C4-2B (cell line): ENCODE data around the gene TK2.

ENCODE experiments used
- H3K27ac ChIP-seq: fragments of 450-650 bp; 2 replicates; pipeline ENCODE4 v1.5.1; 2017
- ZFX ChIP-seq: fragments of 450-650 bp; IDR thresholded peaks from 2 replicates; pipeline ENCODE4 v1.6.1; 2017
- TF ChIP-seq, protein P1 (sequence below): fragments of 450-650 bp; conservative IDR thresholded peaks from 2 replicates; pipeline ENCODE4 v1.5.1; 2017; ENCODE audit warnings: mild to moderate bottlenecking

TK2 gene

DNA sequence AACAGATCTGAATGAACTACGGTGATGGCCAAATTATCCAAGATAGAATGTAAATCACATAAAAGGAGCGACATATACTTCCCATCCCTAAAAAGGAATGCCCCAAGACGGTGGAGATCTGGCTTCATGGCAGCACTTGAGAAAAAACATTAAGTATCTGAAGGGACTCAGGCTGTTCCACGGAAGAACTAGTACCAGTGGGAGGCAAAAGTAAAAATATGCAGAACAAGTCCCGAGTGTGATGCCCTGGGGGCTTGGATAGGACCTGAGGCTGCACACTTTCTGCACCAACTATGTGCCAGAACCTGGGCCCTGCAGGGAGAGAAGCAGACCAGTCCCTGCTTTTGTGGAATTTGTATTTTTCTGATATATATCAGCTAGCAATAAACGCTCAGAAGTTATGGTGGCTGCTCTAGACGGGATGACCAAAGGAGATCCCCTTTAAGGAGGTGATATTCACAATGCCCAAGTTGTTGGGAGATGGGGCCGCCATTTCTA lies 1.9 kb upstream of the TK2 start:
- H3K27ac ChIP-seq, result peak overlapping the region; percentile 83
- TF ChIP-seq, protein P1, sequence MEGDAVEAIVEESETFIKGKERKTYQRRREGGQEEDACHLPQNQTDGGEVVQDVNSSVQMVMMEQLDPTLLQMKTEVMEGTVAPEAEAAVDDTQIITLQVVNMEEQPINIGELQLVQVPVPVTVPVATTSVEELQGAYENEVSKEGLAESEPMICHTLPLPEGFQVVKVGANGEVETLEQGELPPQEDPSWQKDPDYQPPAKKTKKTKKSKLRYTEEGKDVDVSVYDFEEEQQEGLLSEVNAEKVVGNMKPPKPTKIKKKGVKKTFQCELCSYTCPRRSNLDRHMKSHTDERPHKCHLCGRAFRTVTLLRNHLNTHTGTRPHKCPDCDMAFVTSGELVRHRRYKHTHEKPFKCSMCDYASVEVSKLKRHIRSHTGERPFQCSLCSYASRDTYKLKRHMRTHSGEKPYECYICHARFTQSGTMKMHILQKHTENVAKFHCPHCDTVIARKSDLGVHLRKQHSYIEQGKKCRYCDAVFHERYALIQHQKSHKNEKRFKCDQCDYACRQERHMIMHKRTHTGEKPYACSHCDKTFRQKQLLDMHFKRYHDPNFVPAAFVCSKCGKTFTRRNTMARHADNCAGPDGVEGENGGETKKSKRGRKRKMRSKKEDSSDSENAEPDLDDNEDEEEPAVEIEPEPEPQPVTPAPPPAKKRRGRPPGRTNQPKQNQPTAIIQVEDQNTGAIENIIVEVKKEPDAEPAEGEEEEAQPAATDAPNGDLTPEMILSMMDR, result no peak
- TF ChIP-seq ZFX, result no peak

DNA sequence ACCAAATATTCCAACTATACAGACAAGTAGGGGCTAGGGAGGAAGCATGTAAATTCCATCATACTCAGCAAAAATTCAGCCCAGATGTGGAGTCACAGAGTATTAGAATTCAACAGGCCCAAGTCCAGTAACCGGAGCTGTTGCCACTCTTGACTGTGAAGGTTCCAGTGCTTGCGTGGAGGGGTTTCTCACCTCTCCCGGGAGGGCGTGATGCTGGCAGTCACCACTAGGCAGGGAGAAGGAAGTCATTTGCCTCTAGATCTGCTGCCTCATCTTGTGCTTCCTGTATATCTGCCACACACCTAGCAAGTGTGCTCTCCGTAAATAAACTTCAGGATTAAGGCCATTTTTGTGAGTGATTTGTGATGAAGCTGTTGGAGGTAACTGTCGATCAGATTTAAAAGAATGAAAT lies 1.4 kb upstream of the TK2 start:
- TF ChIP-seq ZFX, result no peak
- TF ChIP-seq, protein P1, result peak; percentile 29
- H3K27ac ChIP-seq, result peak overlapping the region; percentile 83

DNA sequence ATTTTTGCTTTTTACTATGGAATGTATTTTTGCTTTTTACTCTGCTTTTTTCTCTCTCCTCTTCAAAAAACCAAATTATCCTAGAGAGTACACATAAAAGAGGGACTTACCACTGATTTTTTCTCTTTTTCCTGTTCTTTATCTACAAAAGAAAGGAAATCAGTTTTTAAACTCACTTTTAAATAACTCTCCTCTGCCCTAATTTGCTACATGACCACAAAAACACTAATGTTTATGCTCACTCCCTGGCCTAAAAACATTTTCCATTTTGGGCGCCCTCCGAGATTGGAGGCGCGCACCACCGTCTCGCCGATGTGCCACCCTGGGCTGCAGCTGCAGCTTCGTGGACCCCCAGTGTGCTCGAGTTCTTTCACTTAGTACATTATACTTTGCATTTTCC lies 1.1 kb downstream of the TK2 start:
- TF ChIP-seq, protein P1, result no peak
- TF ChIP-seq ZFX, result no peak
- peak overlapping the region; percentile 73; the same call in 1 of the 2 replicates for H3K27ac ChIP-seq

DNA sequence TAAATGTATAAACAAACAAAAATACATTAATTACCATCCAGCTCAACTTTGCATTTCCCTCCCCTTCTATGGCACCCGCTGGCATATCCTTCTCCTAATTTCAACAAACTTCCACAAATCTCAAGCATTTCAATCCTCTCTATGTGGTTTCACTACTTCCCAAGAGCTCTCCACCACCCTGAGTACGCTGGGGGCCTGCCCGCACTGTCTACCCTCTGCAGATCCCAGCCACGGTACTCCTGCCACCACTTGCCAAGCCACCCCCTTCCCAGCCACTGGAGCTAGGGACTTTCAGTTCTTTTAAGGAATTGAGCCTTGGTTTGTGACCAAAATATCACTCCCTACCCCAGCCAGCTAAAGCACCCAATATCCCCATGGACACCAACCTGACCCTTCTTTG lies 1.9 kb downstream of the TK2 start:
- no peak overlapping the region for H3K27ac ChIP-seq
- no peak for TF ChIP-seq ZFX
- TF ChIP-seq, protein P1, result no peak

DNA sequence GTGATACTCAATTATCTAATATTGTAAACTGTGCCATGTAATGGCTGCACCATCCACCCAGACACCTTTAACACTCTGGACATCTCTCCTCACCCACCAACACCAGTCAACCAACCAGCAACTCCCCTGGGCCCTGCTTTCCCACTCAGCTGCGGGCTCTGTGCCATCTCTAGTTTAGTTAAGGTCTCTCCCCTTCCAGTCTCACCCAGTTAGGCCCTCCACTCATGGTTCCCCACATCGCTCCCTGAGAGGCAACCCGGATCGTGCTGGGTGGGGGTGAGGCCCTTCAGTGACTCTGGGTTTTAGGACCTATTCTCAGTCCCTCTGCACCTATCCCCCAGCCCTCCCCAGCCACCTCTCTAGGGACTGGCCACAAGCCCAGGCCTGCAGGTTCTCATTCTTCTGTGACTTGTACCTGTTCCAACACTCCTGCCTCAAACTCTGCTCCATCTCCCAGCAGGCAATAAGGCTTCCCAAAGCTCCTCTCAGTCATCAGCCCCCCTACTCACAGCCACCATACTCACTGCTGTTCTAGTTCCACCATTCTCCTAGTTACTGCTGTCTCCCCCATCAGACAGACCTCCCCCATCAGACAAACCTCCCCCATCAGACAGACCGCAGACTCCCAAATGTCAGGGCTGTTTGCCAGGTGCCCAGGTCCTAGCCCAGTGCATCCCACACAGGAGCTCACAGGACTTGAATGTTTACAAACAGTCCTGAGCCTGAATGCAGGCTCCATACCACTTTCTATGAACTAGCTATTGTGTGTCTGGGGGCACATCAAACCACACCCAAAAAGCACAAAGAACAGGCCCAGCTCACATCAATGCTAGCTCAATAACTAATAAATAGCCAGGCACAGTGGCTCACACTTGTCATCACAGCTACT lies 2.6 kb downstream of the TK2 start:
- no peak overlapping the region for H3K27ac ChIP-seq
- TF ChIP-seq, protein P1, result no peak
- TF ChIP-seq ZFX, result no peak

DNA sequence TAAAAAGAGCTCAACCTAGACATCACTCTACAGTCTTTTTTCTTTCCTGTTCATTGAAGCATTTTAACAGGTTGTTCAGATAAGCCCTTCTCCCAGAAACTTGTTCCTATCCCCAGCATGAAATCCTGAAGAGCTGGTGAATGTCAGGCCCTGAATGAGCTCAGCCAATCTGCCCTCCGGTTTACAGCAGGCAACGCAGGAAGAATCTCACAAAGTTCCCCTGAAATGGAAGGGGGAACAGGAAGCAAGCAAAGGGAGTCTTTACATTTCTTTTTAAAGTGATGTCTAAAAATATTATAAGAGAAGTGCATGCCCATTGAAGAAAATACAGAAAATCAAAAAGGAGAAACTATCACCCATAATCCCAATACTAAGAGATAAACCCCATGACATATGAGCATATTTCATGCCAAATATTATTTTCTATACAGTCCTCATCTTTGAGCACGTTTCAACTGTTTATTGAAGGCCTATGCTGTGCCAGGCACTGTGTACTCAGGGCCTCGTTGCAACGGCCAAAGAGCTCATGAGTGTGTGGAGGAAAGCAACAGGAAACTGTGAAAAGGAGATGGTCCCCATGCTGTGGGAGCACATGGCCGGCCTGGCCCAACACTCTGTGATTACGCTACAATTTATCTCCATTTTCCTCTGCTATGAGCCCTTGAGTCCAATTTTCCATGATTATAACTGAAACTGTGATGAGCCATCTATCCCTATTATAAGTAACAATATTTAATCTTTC lies 5.7 kb downstream of the TK2 start:
- H3K27ac ChIP-seq, result no peak overlapping the region
- no peak for TF ChIP-seq ZFX
- TF ChIP-seq, protein P1, result no peak

DNA sequence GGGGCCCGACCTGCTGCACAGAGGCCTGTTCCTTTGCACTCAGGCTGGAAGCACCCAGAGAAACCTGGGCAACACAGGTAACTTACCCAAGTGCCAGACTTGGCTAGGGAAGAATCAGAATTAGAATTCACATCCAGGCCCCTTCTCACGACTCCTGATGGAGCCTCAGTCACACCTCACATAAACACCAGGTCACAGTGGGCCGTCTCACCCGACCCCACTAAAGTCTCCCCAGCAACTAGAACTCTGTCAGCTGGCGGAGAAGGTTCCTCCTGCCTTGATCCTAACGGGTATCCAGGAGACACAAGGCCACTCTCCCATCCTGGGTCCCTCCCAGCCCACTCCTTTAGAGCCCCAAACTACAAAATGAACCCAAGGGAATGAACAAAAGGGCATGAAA lies 6.4 kb downstream of the TK2 start:
- H3K27ac ChIP-seq, result no peak overlapping the region
- TF ChIP-seq, protein P1, result no peak
- no peak for TF ChIP-seq ZFX
